Kidney epithelial cell (primary cell): Measurements from ENCODE around the gene TMED5. TPM values are rescaled to one million over a fixed set of nuclear protein-coding genes. Genes with fewer than 3 reads are reported as not detected.

Source experiments
- DNase-seq: peaks from one replicate; pipeline ENCODE4 v3.0.0-alpha.2; 2010; ENCODE audit warnings: low read depth
- H3K27me3 ChIP-seq: 2 replicates; pipeline ENCODE4 v1.6.0; 2011; ENCODE audit warnings: low read length; ENCODE audit not compliant: control insufficient read depth, insufficient read depth
- H3K36me3 ChIP-seq: 2 replicates; pipeline ENCODE4 v1.5.1; 2011; ENCODE audit warnings: low read length; ENCODE audit not compliant: control insufficient read depth, insufficient read depth
- H3K4me3 ChIP-seq: 2 replicates; pipeline ENCODE4 v1.5.1; 2011; ENCODE audit warnings: low read depth, mild to moderate bottlenecking, control low read depth, low read length
- CTCF ChIP-seq: IDR thresholded peaks from 2 replicates; pipeline ENCODE4 v1.5.1; 2011; ENCODE audit warnings: mild to moderate bottlenecking, moderate library complexity, low read length, control low read depth, inconsistent platforms; ENCODE audit not compliant: insufficient read depth, poor library complexity, severe bottlenecking
- total RNA-seq: library from RNA; depleted of rRNA; stranded (reverse); fragments of >200 nt; gene quantifications from 2 replicates; pipeline ENCODE4 v1.2.3, GENCODE V29; 2015

The TMED5 gene
- total RNA-seq, 1 donor from 2014 or later = 58.5 TPM

- H3K27me3 ChIP-seq = no peaks in the 10 kb centered on the region
- H3K4me3 ChIP-seq = no peak overlapping the region
- no peak for DNase-seq
- no peak for TF ChIP-seq CTCF
- H3K36me3 ChIP-seq = no peaks in the 10 kb centered on the region
Observed at GRCh38 chr1:93111065-93111464, 69.1 kb downstream of the TMED5 start.

- no peaks in the 10 kb centered on the region for H3K36me3 ChIP-seq
- DNase-seq = no peak
- TF ChIP-seq CTCF = no peak
- H3K27me3 ChIP-seq = no peaks in the 10 kb centered on the region
- H3K4me3 ChIP-seq = no peak overlapping the region
Observed at GRCh38 chr1:93109578-93109977, 70.6 kb downstream of the TMED5 start.

GRCh38 chr1:93108335-93108734, 71.9 kb downstream of the TMED5 start:
- H3K36me3 ChIP-seq = no peaks in the 10 kb centered on the region
- no peak for TF ChIP-seq CTCF

GRCh38 chr1:93107395-93107794, 72.8 kb downstream of the TMED5 start:
- no peak for TF ChIP-seq CTCF
- no peak for DNase-seq
- H3K36me3 ChIP-seq = no peaks in the 10 kb centered on the region
- no peaks in the 10 kb centered on the region for H3K27me3 ChIP-seq
- no peak overlapping the region for H3K4me3 ChIP-seq

More at GRCh38 chr1:93108335-93108734, 71.9 kb downstream of the TMED5 start:
- no peak for DNase-seq
- Histone ChIP-seq H3K4me3 (no peak overlapping the region), H3K27me3 (no peaks in the 10 kb centered on the region)

GRCh38 chr1:93106226-93106625, 74.0 kb downstream of the TMED5 start:
- no peaks in the 10 kb centered on the region for H3K27me3 ChIP-seq

GRCh38 chr1:93102142-93102541, 78.1 kb downstream of the TMED5 start:
- Histone ChIP-seq H3K27me3 (no peaks in the 10 kb centered on the region), H3K36me3 (no peaks in the 10 kb centered on the region), H3K4me3 (no peak overlapping the region)
- TF ChIP-seq CTCF = no peak
- no peak for DNase-seq

More at GRCh38 chr1:93106226-93106625, 74.0 kb downstream of the TMED5 start:
- Histone ChIP-seq H3K36me3 (no peaks in the 10 kb centered on the region), H3K4me3 (no peak overlapping the region)
- no peak for TF ChIP-seq CTCF
- no peak for DNase-seq

Other genes with a start within 250 kb of the TMED5 start
- gene DIPK1A, start 219.0 kb downstream of the TMED5 start, total RNA-seq = 1.6 and 1.8 TPM in 2 replicates
- gene MTF2, start 101.1 kb downstream of the TMED5 start, total RNA-seq = 18.1 and 24.6 TPM in 2 replicates
- gene CCDC18, start 311 bp upstream of the TMED5 start, total RNA-seq = 3.4 and 16.9 TPM in 2 replicates
- gene DR1, start 165.5 kb upstream of the TMED5 start, total RNA-seq = 45.1 and 52.1 TPM in 2 replicates